CD4-positive, alpha-beta T cell treated with Interleukin-12 subunit alpha and Interleukin-12 subunit beta, for 1 hour (primary cell): ENCODE measurements around the gene SCOC.
A peak's percentile ranks its signal among the peaks of the same experiment; 100 is the strongest.

Experiments used
- DNase-seq: peaks from one replicate; pipeline ENCODE4 v3.0.0-alpha.2; 2020

SCOC gene

DNA sequence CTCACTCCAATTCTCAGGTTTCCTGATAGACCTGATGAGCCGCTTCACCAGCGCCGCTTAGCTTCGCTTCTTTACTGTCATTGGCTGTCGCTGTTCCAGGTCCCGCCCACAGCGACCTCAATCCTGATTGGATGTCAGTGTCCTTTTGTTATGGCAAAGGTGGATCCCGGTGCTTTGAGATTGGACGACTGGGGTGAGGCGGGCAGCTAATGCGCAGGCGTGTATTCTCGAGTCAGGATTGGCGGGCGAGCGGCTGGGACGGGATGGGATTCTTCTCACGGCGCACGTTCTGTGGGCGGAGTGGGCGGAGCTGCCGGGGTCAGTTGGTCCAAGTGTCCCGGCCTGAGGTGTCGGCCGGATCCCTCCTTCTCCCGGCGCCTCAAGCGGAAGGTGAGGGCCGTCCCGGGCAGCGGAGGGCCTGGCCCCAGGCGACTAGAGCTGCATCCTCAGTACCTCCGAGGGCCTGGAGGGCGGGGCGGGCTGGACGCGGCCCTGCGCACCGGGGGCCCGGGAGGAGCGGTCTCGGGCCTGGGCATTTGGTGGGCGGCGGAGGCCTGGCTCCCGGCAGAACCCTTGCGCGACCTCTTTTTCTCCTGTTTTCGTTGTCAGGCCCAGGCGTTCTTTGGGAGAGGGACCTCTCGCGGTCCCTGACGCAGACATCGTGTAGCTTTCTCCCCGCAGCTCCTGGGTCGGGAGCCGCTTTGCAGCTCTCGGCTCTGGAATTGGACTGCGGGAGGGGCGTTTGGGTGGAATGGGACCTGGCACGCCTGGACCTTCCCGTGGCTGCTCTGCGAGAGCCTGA is at the start of gene SCOC:
TSS of gene SCOC (plus strand) at position 319 of the 802 bp plus-strand sequence. CDS start 5,525 bp downstream, outside the sequence.
- DNase-seq = peak; percentile 97

DNA sequence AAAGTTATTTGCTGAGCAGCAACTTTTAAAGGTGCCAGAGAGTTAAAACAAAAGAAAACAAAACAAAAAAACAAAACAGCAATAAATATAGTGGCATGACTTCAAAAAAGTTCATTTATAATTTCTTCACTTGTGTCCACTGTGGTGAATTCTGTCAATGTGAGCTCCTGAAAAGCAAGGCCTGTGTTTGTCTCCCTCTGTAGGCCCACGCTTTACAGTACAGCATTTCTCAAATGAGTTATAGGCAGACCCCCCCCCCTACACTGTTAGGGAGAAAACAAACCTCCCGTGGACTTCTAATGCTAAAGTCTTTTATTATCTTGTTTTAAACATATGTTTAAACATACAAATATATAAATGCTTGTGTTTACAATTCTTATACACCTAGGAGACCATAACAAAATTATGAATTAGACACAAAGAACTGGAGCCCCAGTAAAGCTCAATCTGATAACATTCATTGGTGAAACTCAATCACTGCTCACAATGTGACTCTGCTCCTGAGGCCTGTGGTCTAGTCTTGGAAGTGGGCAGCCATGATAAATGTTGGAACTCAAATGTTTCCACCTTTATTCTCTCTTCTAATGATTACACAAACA is 47.0 kb upstream of the SCOC start:
- DNase-seq = no peak

DNA sequence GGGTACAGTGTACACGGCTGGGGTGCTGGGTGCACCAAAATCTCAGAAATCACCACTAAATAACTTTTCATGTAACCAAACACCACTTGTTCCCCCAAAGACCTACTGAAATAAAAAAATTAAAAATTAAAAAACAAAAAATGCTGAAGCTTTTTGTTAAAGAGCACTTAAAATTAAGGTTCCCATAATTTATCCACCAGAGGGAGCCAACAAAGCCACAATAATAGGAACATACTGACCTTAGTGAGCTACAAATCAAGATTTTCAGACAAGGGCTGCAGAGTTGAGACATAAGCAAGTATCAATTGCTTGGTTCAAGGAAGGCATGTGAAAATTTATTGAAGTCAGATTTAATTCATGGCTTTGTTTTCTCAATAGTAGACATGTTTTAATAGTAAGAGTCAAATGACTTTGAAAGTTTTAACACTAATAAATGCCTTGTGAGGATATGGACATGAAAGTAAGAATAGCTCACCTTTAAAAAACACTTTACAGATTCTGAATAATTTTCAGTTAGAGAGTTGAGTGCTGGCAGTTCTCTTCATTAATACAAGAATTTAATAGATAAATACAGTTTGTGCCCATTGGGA is 43.0 kb upstream of the SCOC start:
- no peak for DNase-seq

DNA sequence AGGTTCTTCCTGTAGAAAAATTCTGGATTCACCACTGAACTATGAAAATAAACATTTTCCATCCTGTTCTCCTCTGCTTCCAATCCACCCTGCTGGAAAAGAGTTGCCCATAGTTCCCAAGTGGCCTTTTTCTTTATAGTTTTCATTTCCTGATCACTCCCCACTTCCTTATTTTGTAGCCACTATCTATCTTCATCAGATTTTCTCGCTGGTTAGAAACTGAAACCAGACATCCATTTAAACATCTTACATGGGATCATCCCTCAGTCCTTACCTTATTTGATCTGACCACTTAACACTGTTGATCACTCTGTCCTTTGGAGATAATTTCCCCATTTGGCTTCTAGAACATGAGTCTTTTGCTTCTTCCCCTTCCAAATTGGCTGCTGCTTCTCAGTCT is 42.2 kb upstream of the SCOC start:
- DNase-seq = no peak

DNA sequence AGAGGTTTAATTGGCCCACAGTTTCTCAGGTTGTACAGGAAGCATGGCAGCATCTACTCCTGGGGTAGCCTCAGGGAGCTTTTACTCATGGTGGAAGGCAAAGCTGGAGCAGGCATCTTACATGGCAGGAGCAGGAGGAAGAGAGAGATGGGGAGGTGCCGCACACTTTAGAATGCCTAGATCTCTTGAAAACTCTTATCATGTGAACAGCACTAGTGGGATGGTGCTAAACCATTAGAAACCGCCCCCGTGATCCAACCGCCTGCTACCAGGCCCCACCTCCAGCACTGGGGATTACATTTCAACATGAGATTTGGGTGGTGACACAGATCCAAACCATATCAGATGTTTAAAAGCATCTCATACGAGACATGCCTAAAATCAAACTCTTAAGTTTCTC is 41.6 kb upstream of the SCOC start:
- no peak for DNase-seq

DNA sequence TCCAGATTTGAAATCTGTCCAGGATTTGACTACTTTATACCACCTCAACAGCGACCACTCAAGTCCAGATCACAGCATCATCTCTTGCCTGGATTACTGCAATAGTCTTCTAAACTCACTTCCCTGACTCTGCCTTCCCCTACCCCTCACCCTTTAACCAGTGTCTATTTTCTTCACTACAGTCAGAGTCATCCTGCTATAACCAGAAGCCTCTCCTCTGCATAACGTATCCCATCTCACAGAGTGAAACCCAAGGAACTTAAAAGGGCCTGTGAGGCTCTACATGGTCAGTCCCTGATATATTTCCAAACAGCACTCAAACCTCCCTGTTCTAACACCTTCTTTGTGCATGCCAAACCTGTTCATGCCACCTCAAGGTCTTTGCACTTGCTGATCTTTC is 40.7 kb upstream of the SCOC start:
- DNase-seq = no peak

DNA sequence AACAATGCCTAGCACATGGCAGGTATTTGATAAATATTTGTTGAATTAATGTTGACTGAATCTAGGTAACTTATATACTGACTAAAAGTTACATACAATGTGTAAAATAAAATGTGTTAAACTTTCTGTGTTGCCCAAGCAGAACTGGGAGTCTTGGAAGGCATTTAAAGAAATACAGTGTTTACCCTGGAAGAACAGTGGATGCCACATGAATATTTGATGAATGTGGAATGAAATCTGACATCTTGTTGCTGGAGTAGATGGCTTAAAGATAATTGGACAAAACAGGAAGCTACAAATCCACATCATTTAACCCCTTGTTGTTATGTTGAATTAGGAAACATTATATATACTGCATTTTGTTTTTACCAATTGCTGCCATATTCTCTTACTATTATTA is 39.9 kb upstream of the SCOC start:
- DNase-seq = no peak

DNA sequence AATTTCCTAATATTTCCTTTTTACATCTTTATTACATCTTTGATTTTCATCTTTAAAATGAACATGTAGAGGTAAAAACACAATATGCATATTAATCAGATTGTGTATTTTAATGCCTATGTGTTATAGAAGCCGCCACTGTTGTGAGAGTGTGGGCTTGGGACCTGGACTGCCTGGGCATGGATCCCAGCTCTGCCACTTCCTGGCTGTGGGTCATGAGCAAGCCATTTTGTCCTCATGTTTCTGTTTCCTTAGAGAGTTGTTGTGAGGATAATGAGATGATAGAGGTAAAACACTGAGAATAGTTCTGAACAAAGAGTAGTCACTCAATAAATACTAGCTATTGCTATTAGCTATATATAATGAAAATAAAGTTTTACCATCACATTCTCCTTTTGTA is 38.4 kb upstream of the SCOC start:
- DNase-seq = no peak

DNA sequence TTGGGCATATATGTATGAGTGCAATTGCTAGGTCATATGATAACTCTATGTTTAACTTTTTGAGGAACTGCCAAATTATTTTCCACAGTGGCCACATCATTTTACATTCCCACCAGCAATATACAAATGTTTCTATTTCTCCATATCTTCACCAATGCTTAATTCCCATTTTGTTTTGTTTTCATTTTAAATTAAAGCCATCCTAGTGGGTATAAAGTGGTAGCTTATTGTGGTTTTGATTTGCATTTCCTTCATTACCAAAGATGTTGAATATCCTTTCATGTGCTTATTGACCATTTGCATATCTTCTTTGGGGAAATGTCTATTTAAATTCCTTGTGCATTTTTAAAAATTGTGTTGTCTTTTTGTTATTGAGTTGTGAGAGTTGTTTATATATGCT is 36.7 kb upstream of the SCOC start:
- DNase-seq = no peak

DNA sequence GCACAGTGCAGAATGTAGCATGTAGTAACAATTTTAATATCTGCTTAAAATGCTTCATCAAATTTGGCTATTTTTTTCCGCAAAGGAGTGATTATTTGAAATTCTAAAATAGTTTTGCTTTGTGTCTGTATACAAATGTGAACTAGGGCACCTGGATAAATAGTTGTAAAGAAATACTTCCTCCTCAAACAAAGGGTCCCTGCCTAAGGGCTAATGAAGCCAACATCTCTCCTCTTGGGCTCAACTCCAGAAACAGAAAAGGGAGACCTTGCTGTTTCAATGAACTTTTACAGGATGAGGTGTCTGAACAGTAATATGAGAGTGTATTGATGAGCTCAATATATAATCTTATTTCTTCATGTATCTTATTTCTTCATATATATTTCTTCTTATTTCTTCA is 30.8 kb upstream of the SCOC start:
- no peak for DNase-seq

DNA sequence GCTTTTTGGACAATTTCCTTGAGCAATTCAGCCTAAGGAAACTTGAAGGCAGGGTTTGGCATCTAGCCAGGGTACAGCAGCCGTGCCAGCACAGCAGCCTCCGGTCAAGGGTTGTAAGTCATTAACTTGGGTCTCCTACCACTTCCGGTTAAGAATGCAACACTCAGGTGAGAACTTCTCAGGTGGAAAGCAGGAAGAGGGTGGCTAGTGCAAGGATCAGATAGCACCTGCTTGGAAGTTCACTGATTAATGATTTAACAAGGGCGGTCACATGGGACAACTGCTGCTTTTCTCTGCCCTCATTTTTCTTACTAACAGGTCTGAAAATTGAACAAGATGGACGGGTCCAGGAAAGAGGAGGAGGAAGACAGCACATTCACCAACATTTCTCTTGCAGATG is 30.1 kb upstream of the SCOC start:
- no peak for DNase-seq

DNA sequence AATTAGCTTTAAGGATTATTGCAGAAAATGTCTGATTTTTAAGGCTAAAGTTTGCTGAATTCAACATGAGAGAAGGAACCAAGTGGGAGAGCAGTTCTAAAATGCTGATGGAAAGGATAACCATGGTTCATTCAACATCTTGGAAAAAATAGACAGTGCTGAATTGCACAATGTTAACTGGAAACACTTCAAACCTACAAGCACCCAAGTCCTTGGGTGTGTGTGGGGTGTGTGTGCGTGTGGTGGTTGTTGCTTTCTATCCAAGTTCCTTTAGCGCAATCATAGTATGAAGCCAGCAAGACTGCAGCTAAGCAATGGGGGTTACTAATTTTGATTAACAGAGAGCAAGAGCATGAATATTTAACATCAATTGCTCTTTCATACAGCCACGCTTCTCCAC is 29.3 kb upstream of the SCOC start:
- no peak for DNase-seq

DNA sequence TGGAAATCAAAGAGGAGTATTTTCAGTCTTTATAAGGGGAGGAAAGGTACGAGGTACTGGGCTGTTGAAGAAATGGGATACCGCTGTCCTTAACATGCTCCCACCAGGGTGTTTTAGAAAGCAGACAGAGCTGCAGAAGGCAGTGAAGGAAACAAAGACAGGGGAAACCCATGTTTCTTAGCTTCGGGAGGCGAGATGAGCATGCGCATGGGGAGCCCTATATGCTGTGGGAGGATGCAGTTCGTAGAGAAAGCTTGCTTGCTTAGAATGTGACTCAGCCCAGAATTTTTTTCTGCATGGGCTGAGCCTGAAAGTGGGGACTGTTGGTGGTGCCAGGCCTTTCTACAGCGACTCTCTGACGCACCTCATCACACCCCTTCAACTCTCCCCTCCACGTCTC is 28.8 kb upstream of the SCOC start:
- no peak for DNase-seq

DNA sequence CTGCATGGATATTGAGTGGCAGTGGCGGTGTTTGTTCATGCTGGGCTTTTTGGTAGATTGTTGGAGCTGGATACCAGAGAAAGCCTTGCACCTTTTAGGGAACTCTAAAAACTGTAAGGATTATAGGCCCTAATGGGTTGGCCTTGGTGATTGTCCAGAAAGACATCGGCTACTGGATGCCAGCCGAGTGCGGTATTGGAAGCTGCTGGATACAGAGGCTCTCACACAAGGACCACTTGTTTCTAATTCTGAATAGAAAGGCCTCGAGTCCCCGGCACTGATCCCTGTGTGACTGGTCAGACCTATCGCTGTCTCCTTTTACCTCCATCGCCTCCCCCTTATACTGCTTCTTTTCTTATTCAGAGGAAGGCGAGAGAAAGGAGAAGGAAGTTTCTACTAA is 27.3 kb upstream of the SCOC start:
- no peak for DNase-seq

DNA sequence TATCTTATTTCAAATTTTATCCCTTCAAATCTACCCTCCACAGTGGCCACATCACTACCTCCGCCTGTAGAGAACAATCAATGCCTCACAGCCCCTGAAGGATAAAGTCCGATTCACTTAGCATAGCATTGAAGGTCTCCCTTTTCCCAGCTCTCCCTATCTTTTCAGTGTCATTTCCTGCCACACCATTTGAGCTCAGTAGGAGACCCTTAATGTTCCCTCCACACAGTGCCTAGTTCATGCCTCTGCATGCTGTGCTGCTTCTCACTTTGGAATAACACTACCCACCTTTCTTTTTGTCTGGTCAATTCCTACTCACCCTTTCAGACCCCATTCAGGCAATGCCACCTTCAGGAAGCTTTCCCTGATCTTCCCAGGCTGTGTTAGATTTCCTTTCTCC is 23.6 kb upstream of the SCOC start:
- no peak for DNase-seq

DNA sequence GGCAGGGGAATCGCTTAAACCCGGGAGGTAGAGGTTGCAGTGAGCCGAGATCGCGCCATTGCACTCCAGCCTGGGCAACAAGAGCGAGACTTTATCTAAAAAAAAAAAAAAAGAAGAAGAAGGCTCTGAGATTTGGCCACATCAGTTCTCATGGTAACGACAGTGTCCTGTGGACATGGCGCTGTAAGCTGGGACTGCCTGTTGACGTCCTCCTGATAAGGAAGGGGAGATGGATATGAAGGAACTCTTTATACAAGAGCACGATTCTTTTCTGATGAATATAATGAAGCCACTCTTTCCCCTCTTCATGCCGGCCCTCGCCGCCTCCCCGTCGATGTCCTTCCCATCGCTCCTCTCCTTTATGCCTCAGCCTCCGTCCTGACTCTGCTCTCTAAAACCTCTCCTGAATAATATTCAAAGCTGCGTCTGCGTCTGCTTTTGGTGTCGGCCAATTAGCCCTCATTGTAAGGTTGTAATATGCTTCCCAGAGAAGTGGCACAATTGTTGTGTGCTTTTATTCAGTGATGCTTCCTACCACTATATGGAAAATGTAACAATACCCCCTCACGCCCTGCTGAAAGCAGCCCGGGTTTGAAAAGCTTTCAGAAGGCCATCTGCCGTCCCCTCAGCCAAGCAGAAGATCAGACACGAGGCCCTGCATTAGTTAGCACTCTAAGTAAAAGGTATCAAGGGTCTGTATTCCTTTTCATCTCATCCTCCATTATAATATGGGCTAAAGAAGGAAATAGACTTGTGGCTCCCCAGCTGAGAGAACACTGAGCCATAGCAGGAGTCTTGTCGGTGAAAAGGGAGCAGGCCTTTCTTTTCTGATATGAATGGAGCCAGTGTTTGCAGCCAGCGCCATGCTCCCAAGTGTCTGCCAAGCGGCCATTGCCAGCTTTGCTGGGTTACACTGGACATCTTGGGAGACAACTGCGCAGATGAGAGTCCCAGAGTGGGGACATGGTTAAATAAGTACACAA is 22.1 kb upstream of the SCOC start:
- no peak for DNase-seq

DNA sequence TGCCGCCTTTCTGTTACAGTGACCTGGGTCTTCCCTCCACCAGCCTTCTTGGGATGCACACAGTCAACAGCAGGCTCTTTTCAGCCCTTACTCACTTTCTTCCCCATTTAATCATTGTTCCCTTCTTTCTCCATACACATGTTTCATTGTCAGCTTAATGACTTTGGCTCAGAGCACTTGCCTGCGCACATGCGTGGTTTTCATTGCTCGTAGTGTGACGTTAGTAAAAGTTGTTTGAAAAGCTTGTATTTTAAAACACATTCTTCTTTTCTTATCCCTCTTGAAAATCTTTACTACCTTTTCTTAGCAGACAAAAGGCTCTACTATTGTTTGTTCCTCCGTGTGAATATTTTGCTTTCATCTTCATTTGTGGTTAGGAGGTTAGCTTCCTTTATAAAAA is 19.7 kb upstream of the SCOC start:
- DNase-seq = no peak

DNA sequence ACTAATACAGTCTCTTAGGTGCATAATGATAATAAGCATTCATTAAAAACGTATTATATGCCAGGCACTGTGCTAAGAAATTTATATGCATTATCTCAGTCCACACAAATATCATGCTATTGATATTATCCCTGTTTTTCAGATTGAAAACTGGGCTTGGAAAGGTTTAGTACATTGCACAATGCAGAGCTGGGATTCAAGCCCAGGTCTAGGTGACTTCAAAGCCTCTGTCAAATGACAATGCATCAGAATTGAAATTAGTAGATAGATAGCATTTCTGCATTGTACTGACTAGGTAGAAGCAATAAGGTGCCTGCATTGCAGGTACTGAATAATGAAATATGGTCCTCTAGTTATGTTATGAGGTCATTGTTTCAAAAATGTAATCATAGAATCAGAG is 18.2 kb upstream of the SCOC start:
- DNase-seq = no peak

DNA sequence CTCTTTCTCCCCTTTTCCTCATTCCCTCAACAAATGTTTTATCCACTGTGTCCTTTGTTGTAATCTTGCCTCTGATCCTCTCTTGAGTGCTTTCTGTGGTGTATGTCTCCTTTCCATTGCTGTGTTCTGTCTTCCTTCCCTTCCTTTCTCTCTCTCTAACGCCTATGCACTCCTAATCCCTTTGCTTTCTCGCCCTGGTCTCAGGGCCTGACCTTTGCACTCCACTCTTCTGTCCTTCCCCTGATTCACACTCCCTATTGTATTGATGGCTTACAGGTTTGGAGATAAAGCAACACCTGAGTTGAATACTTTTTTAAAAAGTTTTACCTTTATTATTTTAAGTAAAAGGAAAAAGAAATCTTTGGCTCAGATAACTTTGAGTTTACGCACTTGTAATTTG is 15.6 kb upstream of the SCOC start:
- DNase-seq = no peak

DNA sequence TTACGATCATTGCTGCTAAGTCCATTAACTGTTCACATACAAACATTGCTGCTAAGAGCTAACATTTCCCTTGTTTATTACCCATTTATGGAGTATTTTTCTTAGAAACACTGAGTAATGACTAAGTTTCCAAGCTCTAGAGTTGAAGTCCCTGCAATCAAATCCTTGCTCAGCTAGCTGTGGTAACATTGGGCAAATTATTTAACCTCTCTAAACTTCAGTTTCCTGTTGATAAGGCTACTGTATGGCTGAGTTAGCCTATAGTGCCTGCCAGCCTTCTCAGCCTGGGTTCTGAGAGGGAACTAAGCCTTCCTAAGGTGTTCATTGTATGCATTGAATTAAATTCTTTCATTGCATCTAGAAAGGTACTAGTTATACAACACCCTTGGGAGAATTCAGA is 15.2 kb upstream of the SCOC start:
- no peak for DNase-seq

DNA sequence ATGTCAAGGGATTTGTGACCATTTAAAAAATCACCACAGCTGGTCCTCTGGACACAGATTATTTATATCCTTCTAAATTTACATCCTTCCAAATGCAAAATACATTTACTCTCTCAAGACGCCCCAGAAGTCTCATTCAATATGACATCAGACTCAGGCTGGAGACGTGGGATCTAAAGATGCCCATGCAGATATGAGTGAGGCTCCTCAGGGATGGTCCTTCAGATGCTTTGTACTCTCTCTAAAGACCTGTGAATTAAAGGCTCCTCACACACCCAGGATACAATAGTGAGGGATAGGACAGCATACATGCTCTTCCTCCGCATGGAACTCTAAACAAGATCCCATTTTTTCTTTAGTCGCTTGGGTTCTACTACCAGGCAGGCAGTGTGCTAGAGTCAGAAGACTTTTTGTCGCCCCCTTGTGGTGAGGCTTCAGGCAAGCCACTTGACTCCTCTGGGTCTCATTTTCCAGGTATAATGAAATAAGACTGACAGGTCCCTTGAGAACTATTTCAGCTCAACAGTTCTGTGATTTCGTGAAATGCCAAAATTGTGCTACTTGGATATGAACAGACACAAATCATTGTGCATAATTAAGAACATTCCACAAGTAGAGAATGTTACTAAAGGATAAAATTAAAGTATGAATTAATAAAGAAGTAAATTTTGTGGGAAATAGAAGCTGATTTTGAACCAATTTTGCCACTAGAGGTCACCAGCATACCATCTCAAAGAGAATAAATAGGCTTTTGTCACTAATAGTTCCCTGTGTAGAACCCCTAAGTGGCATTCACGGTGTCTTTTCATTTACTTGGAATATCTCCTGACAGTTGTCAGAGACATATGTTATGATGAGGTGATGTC is 13.7 kb upstream of the SCOC start:
- peak; percentile 78 for DNase-seq

DNA sequence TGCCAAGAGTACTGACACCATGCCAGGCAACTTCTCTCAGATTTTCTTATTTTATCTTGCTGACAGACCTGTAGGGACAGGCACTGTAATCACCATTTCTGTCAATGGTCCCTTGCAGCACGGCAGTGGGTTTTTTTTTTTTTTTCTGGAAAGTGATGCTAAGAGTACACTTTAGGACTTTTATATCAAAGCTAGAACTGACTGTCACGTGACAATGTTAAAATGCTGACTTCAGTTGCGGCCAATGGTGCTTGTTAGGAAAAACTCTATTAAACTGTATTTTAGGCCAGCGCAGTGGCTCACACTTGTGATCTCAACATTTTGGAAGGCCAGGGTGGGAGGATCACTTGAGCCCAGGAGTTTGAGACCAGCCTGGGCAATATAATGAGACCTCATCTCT is 12.3 kb upstream of the SCOC start:
- no peak for DNase-seq
